ENCODE measurements around the gene RNH1.
"Not testable (repeated sequence)": the region's sequence is repeated elsewhere in the genome, so short reads cannot be mapped to it uniquely, and the experiment has no call there.

Gene RNH1

GRCh38 chr11:520428-521176 lies 13.6 kb upstream of the RNH1 start:
- no peak for DNase-seq (ENCODE audit: low read depth)

- peak; percentile 96 for DNase-seq (ENCODE audit: low read depth)
These were observed 11.6 kb upstream of the RNH1 start for GRCh38 chr11:518463-519202.

GRCh38 chr11:516918-517685 lies 10.1 kb upstream of the RNH1 start:
- not testable (repeated sequence) for DNase-seq (ENCODE audit: low read depth)

GRCh38 chr11:516400-516799 lies 9.4 kb upstream of the RNH1 start:
- DNase-seq (ENCODE audit: low read depth) = no peak

- no peak for DNase-seq (ENCODE audit: low read depth)
These were observed 8.1 kb upstream of the RNH1 start for GRCh38 chr11:515131-515530.

- no peak for DNase-seq (ENCODE audit: low read depth)
These were observed 7.6 kb upstream of the RNH1 start for GRCh38 chr11:514606-515005.

- DNase-seq (ENCODE audit: low read depth) = no peak
These were observed 5.9 kb upstream of the RNH1 start for GRCh38 chr11:512761-513595.

GRCh38 chr11:508956-509355 lies 1.9 kb upstream of the RNH1 start:
- DNase-seq (ENCODE audit: low read depth) = no peak

- no peak for DNase-seq (ENCODE audit: low read depth)
These were observed 879 bp upstream of the RNH1 start for GRCh38 chr11:507727-508515.

GRCh38 chr11:506238-506994 lies 626 bp downstream of the RNH1 start:
- peak; percentile 96 for DNase-seq (ENCODE audit: low read depth)

GRCh38 chr11:504994-505344 lies 2.1 kb downstream of the RNH1 start:
- no peak for DNase-seq (ENCODE audit: low read depth)

GRCh38 chr11:504053-504993 lies 2.7 kb downstream of the RNH1 start:
- DNase-seq (ENCODE audit: low read depth) = peak; percentile 57

- DNase-seq (ENCODE audit: low read depth) = peak; percentile 89
These were observed 3.7 kb downstream of the RNH1 start for GRCh38 chr11:503179-503981.

GRCh38 chr11:502288-503178 lies 4.5 kb downstream of the RNH1 start:
- no peak for DNase-seq (ENCODE audit: low read depth)

- DNase-seq (ENCODE audit: low read depth) = no peak
These were observed 5.3 kb downstream of the RNH1 start for GRCh38 chr11:501683-502287.

- no peak for DNase-seq (ENCODE audit: low read depth)
These were observed 5.9 kb downstream of the RNH1 start for GRCh38 chr11:501001-501682.
